NCI-H345 treated with DMSO at 0.1 percent for 48 hours (cell line): ENCODE results near the gene RNF212.
"Not testable (repeated sequence)": the region's sequence is repeated elsewhere in the genome, so short reads cannot be mapped to it uniquely, and the experiment has no call there.

Experiments
- DNase-seq: peaks from one replicate; lab custom pipeline; 2025; ENCODE audit not compliant: unreplicated experiment; lab: John Stamatoyannopoulos, UW

The RNF212 gene

GRCh38 chr4:1049591-1049905, 63.8 kb downstream of the RNF212 start:
- DNase-seq = no peak

- no peak for DNase-seq
These were observed 64.4 kb downstream of the RNF212 start for GRCh38 chr4:1048773-1049590.

GRCh38 chr4:1047976-1048772, 65.2 kb downstream of the RNF212 start:
- DNase-seq = no peak

GRCh38 chr4:1047106-1047975, 66.0 kb downstream of the RNF212 start:
- no peak for DNase-seq

DNA sequence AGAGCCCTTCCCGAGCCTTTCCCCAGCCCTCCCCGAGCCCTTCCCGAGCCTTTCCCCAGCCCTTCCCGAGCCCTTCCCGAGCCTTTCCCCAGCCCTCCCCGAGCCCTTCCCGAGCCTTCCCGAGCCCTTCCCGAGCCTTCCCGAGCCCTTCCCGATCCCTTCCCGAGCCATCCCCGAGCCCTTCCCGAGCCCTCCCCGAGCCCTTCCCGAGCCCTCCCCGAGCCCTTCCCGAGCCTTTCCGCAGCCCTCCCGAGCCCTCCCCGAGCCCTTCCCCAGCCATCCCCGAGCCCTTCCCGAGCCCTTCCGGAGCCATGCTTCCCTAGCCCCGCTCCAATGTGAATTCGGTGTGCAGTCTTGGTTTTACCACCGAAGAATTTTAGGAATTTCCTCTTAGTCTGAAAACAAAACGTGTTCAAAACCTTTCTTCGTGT, 66.8 kb downstream of the RNF212 start:
- DNase-seq = not testable (repeated sequence)

DNA sequence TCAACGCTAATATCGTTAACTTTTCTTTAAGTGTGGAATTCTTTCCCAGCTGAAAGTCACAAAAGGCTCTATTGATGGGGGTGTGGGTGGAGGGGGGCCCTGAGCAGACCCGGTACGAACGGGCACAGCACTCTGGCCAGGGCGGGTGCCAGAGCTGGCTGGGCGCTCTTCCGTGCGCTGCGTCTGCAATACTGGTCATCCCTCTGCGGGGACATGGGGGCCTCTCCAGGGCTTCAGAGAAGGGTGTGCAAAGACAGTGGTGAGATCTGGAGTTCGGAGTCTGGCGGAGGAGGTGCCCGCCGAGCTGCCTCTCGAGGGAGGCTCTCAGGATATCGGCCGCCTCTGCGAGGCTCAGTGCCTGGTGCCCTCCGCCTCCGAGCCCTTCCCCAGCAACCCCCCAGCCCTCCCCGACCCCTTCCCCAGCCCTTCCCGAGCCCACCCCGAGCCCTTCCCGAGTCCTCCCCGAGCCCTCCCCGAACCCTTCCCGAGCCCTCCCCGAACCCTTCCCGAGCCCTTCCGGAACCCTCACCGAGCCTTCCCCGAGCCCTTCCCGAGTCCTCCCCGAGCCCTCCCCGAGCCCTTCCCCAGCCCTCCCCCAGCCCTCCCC, 67.7 kb downstream of the RNF212 start:
- no peak for DNase-seq

GRCh38 chr4:1045193-1045594, 68.2 kb downstream of the RNF212 start:
- DNase-seq = no peak

- DNase-seq = no peak
These were observed 68.7 kb downstream of the RNF212 start for GRCh38 chr4:1044469-1045192.

GRCh38 chr4:1043651-1044468, 69.5 kb downstream of the RNF212 start:
- no peak for DNase-seq

GRCh38 chr4:1043162-1043561, 70.2 kb downstream of the RNF212 start:
- DNase-seq = no peak

DNA sequence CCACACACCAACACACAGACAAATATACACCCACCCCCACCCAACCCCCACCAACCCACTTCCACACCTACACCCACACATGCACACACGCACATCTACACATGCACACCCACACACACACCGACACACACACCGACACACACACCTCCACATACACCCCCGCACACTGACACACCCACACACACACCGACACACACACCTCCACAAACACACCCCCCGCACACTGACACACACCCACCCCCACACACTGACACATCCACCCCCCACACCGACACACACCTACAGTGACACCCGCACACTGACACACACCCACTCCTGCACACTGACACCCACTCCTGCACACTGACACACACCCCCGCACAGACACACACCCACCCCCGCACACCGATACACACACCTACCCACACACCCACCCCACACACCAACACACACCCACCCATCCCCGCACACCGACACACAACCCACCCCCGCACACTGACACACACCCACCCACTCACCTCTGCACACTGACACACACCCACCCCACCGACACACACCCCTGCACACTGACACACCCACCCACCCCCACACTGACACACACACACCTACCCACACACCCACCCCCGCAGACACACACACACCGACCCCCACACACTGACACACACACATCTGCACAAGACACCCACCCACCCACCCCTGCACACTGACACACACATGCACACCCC, 70.9 kb downstream of the RNF212 start:
- DNase-seq = no peak

DNA sequence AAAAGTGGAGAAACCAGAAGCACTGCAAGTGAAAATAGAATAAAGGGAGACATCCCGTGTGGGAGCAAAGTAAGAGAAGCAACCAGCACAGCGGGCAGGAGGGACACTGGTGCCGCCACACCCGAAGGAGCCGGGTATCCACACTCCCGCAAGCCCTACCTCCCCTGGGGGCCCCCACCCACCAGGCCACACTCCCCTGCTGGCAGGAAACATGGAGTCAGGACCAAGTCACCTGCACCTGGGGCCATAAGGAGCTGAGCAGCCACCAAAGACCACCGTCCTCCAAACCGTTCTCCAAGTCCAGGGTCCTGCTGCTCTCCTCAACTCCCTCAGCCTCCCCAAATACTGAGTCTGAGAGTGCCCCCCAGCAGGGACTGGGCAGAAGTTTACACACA, 71.4 kb downstream of the RNF212 start:
- no peak for DNase-seq

- DNase-seq = no peak
These were observed 72.0 kb downstream of the RNF212 start for GRCh38 chr4:1041147-1041935.

DNA sequence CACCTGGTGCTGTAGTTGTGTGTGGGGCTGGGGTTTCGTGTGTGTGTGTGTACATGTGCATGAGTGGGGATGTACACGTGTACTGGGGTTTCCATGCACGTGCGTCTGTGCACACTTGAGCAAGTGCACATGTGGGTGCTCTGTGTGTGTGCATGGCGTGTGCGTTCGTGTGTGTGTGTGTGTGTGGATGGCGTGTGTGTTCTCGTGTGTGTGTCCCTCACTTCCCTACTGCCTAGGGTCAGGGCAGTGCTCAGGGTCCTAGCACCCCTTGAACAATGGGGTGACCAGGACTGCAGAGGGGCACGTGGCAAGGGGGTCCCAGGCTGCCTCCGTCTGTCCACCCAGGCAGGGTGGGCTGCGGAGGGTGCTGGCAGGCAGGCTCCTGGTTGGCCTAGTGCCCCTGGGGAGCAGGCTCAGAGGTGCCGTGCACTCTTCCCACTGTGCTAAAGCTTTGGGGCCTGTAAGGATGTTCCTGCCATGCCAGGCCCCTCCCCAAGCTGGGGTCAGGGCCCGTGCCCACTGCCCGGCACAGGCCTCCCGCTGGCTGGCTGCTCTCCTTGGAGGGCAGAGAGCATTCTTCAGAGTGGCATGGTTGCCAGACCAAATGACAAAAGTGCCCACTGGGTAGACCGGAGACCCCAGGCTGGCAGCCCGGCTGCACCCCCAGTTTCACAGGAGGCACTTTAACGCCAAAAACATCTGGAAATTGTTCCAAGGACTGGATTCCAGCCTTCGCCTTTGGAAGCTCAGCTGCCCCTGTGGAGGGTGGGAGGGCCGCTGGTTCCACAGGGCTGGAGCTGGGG, 72.8 kb downstream of the RNF212 start:
- no peak for DNase-seq

GRCh38 chr4:1039493-1040343, 73.6 kb downstream of the RNF212 start:
- no peak for DNase-seq

- DNase-seq = no peak
These were observed 74.3 kb downstream of the RNF212 start for GRCh38 chr4:1038948-1039492.
